Measurements from ENCODE around the gene NME2. TPM values are rescaled to one million over a fixed set of nuclear protein-coding genes. Genes with fewer than 3 reads are reported as not detected.
"Not testable (repeated sequence)": the region's sequence is repeated elsewhere in the genome, so short reads cannot be mapped to it uniquely, and the experiment has no call there.

NME2 gene
- total RNA-seq: 100 to 1,000 TPM; 354 to 361 TPM

DNA sequence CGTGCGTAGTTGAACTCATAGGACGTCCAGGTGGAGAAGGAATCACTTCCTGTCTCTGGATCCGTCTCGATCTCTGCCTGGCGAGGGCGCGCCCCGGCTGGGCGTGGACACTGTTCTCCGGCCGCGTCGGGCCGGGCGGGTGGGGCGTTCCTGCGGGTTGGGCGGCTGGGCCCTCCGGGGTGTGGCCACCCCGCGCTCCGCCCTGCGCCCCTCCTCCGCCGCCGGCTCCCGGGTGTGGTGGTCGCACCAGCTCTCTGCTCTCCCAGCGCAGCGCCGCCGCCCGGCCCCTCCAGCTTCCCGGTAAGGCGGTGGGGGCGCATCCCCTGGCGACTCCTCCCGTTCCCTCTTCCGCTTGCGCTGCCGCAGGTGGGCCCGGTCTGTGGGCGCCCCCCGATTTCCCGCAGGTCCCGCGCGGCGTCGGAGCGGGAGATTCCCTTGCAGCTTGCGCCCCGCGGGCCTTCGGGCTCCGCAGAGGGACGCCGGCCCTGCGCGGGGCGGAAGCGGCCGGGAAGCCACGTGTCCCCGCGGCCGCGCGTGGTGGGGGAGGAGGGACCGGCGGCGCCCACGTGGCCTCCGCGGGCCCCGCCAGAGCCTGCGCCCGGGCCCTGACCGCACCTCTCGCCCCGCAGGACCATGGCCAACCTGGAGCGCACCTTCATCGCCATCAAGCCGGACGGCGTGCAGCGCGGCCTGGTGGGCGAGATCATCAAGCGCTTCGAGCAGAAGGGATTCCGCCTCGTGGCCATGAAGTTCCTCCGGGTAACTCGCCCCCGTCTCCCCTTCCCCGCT lies at the start of gene NME2:
Gene NME2 (plus strand): TSS at position 214 of the 789 bp plus-strand sequence. CDS start 420 bp downstream, at position 634.
- DNase-seq (peak; percentile 84), ATAC-seq (ENCODE audit: low read depth) (peak; percentile 78)
- H3K27me3 Mint-ChIP-seq: no peaks in the 10 kb centered on the region
- H3K9me3 Mint-ChIP-seq: no peaks in the 10 kb centered on the region
- POLR2A ChIA-PET: interaction anchor here (1.6 to 1.9 kb wide), 2 partner anchors 12 to 300 kb away, joined by 9 to 17 read pairs; partner anchors contain the start of genes NME1 and TOB1
- H3K4me1 Mint-ChIP-seq: peaks cover 28% of the 10 kb centered on the region
- peak within 1 kb of the TSS; percentile 96 for H3K27ac Mint-ChIP-seq
- H3K36me3 Mint-ChIP-seq: peaks cover 20% of the 10 kb centered on the region
- H3K4me3 Mint-ChIP-seq: peak within 1 kb of the TSS; percentile 92

DNA sequence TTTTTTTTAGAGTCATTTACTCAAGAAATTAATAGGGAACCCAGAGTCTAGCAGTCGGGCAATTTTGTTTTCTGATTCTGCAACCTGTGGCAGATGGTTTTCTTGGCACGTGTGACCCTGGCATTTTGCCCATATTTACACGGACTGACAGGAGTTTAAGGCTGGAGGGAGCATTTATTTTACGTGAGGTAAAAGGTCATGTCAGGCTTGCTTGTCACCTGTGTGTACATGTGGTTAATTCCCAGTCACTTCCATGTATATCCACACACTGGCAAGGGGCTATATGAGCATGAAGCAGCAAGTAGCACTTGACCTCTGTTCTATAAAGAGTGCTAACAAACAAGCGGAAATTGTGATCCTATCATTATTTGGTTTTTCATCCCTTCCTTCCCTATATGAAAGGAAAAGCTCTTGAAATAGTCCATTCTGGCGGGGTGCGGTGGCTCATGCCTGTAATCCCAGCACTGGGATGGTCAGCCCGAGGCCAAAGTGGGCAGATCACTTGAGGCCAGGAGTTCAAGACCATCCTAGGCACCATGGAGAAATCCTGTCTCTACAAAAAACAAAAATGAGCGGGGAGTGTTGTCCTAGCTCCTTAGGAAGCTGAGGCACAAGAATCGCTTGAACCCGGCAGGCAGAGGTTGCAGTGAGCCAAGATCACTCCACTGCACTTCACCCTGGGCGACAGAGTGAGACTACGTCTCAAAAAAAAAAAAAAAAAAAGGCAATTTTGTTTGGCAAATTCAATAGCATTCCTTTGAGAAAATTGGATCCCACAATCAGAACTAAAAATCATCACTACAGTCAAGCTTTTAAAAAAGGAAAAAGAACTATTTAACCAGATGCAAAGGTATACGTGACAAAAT lies 47.6 kb upstream of the NME2 start:
- H3K4me1 Mint-ChIP-seq: peaks cover 44% of the 10 kb centered on the region
- H3K4me3 Mint-ChIP-seq: peak overlapping the region; percentile 86
- POLR2A ChIA-PET: interaction anchor here (0.8 kb wide), 1 partner anchor 35 kb away, joined by 4 read pairs; the partner anchor contains the start of gene NME1
- no peak overlapping the region for H3K27ac Mint-ChIP-seq
- no peaks in the 10 kb centered on the region for H3K27me3 Mint-ChIP-seq
- no peak for DNase-seq
- H3K36me3 Mint-ChIP-seq: no peaks in the 10 kb centered on the region
- H3K9me3 Mint-ChIP-seq: no peaks in the 10 kb centered on the region
- ATAC-seq (ENCODE audit: low read depth): no peak

DNA sequence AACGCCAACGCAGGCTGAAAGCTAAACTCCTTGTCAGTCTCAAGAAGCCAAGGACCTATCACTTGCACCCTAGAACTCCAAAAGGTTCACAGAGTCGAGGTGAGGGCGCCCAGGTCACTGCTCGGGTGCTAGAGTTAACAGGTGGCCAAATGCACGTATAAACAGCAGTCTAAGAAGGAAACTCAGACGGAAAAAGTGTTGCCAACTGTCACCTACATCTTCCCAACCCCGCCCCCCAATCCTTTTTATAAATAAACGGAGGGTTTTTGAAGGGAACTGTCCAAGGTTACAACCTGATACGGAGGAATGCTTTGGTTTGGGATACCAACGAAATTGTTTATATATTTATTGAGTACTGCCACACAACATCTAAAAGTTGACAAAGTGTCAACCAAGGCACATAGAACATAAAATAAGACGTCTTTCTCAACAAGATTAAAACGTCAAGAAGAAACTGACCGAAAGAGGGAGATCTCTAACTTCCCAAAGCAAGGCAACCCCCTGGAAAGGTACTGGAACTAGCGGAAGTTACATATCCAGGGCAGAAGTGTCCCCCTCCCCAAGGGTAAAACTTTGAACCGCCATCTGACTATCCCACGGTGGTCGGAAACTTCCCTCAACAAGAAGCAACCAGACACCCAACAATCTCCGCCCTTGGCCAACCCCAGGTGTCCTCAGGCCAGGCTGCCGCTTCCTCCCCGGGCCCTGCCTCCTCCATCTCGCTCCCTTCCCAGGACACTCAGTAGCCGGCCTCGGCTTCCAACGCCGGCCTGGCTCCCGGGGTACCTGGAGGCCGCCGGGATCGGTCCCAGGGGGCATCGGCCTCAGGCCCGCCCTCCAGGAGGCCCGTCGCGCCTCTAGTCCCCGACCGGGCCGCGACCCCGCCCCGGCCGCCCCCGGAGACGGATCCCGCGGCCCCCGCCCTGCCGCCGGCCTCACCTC lies 46.5 kb upstream of the NME2 start:
- DNase-seq: peak; percentile 38
- Mint-ChIP-seq H3K36me3 (no peaks in the 10 kb centered on the region), H3K27ac (peak overlapping the region; percentile 96), H3K4me3 (peak overlapping the region; percentile 86), H3K4me1 (peaks cover 44% of the 10 kb centered on the region), H3K27me3 (no peaks in the 10 kb centered on the region), H3K9me3 (no peaks in the 10 kb centered on the region)
- peak; percentile 15 for ATAC-seq (ENCODE audit: low read depth)
- POLR2A ChIA-PET: interaction anchor here (0.6 to 1.9 kb wide), 11 partner anchors 34 to 400 kb away, joined by 3 to 23 read pairs (median 4); partner anchors contain the start of genes LUC7L3, NME1 and TOB1

DNA sequence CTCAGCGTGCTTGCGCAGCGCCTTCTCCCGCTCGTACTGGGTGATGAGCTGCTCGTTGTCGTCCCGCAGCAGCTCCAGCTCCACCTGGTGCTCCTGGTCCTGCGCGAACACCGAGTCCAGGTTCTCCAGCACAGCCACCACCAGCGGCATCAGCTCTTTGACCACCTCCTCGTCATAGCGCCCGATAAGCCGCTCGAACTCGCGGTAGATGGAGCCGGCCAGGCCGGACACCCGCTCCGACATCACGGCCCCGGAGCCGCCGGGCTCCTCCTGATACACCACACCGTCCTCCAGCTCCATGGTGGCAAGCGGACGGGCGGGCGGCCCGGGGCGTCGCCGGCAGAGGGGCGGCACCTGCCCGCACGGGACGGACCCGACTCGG lies 45.9 kb upstream of the NME2 start:
- no peaks in the 10 kb centered on the region for H3K9me3 Mint-ChIP-seq
- peak; percentile 71 for ATAC-seq (ENCODE audit: low read depth)
- H3K36me3 Mint-ChIP-seq: no peaks in the 10 kb centered on the region
- peak overlapping the region; percentile 86 for H3K4me3 Mint-ChIP-seq
- peaks cover 40% of the 10 kb centered on the region for H3K4me1 Mint-ChIP-seq
- no peak for DNase-seq
- H3K27me3 Mint-ChIP-seq: no peaks in the 10 kb centered on the region
- POLR2A ChIA-PET: interaction anchor here (0.6 to 1.9 kb wide), 10 partner anchors 33 to 401 kb away, joined by 3 to 23 read pairs (median 4); partner anchors contain the start of genes LUC7L3, NME1 and TOB1
- peak overlapping the region; percentile 96 for H3K27ac Mint-ChIP-seq

DNA sequence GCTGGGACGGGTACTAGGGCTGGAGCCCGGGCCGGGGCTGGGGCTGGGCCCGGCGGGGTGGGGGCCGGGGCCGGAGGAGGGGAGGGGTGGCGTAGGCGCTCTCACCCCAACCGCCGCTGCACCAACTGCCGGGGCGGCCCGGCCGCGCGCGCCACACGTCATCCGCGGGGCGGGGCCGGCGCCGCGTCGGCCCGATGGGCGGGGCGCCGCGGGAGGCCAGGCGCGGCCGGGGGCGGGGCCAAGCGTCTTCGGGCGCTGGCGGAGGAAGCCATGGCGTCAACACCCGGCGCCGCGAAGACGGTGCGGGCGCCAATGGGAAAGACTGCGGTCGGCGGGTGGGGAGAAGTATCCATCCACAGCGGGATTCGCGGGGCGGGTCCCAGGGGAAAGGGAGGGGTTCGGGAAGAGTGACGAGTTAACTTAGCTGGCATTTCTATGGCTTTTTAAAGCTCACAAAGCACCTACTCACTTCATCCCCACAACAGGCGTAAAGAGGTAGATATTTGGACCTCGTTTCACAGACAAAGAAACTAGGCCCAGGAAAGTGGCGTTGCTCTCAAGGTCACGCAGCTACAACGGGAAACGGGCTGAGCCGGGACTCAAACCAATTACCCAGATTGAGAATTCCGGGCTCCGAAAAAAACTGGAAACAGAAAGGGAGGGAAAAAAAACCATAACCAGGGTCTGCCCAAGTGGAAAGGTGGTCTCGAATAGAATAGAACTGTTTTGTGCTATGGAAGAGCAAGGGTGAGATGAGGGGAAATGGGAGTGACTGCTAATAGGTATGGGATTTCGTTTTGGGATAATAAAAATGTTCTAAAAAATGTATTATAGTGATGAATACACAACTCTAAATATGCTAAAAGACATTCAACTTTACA lies 45.2 kb upstream of the NME2 start, which contains the start of gene SPAG9:
Gene SPAG9 (minus strand): TSS at position 130 of the 881 bp plus-strand sequence. CDS start 212 bp downstream, outside the sequence.
- H3K4me3 Mint-ChIP-seq: peak within 1 kb of the TSS; percentile 89
- peak; percentile 99 for DNase-seq
- ATAC-seq (ENCODE audit: low read depth): peak; percentile 79
- H3K4me1 Mint-ChIP-seq: peaks cover 38% of the 10 kb centered on the region
- no peaks in the 10 kb centered on the region for H3K36me3 Mint-ChIP-seq
- no peaks in the 10 kb centered on the region for H3K27me3 Mint-ChIP-seq
- no peaks in the 10 kb centered on the region for H3K9me3 Mint-ChIP-seq
- POLR2A ChIA-PET: interaction anchor here (0.6 to 1.9 kb wide), 9 partner anchors 32 to 402 kb away, joined by 3 to 23 read pairs (median 5); partner anchors contain the start of genes LUC7L3, NME1 and TOB1
- peak within 1 kb of the TSS; percentile 96 for H3K27ac Mint-ChIP-seq

DNA sequence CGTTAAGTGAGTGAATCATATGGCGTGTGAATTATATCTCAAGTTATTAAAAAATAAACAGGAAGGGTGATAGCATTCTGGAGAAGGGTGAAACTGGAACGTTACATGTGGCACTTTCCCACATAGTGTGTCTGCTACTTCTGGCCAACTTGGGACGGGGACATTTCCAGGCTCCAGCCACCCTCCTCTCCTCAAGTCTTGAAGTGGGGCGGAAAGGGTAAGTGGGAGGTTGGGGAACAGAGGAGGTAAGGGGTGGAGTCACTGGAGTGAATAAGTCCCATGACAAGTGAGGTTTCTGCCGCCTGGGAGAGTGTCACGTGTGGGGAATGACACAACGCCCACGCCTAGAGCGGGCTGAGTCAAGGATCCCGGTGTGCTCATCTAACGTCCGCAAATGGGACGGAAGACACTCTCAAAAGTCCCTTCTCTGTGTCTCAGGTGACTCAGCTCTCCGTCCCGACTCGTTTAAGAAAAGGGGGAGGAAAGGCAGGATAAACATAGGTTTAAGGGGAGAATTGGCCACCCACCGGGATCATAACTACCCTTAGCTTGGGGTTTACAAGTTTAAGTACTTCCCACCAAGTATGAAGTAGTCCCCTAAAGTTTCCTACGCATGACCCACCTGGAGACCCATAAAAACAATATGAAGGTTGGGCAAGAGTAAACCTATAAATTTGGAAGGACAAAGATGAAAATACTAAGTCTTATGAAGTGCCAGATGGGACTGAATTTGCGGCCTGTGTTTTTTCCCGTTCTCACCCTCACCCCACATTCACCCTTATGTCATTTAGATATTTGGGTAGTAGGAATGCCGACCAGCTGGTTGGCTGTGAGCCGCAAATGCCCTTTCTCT lies 44.4 kb upstream of the NME2 start:
- Mint-ChIP-seq H3K4me1 (peaks cover 31% of the 10 kb centered on the region), H3K9me3 (no peaks in the 10 kb centered on the region), H3K27me3 (no peaks in the 10 kb centered on the region), H3K4me3 (peak overlapping the region; percentile 89), H3K36me3 (no peaks in the 10 kb centered on the region), H3K27ac (peak overlapping the region; percentile 95)
- DNase-seq (peak; percentile 52), ATAC-seq (ENCODE audit: low read depth) (no peak)
- POLR2A ChIA-PET: interaction anchor here (0.6 to 1.9 kb wide), 4 partner anchors 19 to 256 kb away, joined by 3 to 23 read pairs (median 10); partner anchors contain the start of genes NME1 and TOB1

DNA sequence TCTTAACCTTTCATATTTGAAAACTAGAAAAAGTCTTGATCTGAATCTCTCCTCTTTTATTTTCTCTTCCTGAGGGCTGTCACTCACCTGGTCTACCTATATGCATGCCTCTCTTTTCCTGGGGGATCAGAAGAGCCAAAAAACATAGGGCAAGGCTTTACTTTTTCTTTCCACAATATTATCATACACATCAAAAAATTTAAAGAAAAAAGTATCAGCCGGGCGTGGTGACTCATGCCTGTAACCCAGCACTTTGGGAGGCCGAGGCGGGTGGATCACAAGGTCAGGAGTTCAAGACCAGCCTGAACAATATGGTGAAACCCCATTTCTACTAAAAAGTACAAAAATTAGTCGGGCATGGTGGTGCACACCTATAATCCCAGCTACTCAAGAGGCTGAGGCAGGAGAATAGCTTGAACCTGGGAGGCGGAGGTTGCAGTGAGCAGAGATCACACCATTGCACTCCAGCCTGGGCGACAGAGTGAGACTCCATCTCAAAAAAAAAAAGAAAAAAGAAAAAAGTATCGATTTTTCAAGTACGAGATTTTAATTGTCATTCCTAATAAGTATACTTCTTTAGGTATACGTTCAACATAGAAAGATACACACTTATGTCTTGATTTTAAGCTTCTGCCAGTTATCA lies 43.6 kb upstream of the NME2 start:
- H3K4me3 Mint-ChIP-seq; H3K27ac Mint-ChIP-seq; DNase-seq; H3K27me3 Mint-ChIP-seq; H3K9me3 Mint-ChIP-seq; H3K36me3 Mint-ChIP-seq; ATAC-seq (ENCODE audit: low read depth): not testable (repeated sequence)
- H3K4me1 Mint-ChIP-seq: peaks cover 25% of the 10 kb centered on the region
- POLR2A ChIA-PET: interaction anchor here (0.6 kb wide), 1 partner anchor 18 kb away, joined by 3 read pairs; no protein-coding TSS in a partner anchor

DNA sequence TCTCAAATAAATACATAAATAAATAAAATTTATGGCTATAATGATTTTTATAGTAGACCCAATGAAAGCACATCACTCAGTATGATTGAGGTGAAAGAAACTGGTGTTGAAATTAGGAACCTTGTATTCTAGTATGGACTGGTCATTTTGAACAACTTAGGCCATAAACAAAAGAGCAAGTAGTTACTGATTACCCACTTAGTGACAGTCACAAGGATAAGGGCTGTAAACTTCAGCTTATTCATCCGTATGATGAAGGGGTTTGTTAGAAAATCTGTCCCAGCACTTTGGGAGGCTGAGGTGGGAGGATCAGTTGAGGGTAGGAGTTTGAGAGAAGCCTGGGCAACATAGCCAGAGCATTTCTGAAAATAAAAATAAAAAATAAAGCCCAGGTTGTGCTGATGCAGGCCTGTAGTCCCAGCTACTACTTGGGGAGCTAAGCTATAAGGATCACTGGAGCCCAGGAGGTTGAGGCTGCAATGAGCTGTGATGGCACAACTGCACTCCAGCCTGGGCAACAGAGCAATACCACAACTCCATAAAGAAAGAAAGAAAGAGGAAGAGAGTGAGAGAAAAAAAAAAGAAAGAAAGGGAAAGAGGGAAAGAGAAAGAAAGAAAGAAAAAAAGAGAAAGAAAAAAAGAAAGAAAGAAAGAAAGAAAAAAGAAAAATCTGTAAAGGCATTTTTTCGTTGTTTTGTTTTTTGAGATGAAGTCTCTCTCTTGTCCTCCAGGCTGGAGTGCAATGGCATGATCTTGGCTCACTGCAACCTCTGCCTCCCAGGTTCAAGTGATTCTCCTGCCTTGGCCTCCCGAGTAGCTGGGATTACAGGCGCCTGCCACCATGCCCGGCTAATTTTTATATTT lies 41.3 kb upstream of the NME2 start:
- Mint-ChIP-seq H3K4me1 (peaks cover 15% of the 10 kb centered on the region), H3K4me3 (no peak overlapping the region), H3K9me3 (no peaks in the 10 kb centered on the region), H3K27ac (no peak overlapping the region), H3K36me3 (no peaks in the 10 kb centered on the region), H3K27me3 (no peaks in the 10 kb centered on the region)
- POLR2A ChIA-PET: interaction anchor here (0.6 kb wide), 1 partner anchor 259 kb away, joined by 3 read pairs; no protein-coding TSS in a partner anchor
- DNase-seq: no peak
- ATAC-seq (ENCODE audit: low read depth): no peak

DNA sequence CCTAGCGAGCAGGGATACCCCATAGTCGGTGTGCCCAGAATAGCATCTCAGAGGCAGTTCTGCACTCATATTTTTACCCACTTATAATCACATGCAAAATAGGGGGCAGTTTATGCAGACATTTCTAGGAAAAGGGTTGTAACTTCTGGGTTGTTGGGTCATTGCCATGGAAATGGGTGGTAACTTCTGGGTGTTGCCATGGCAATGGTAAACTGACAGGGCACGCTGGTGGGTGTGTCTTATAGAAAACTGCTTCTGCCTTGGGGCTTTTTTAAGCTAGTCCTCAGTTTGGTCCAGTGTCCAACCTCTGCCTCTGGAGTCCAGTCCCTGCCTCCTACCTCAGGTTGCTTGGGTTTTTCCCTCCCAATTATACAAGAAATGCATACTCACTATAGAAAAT lies 38.1 kb upstream of the NME2 start:
- no peak for ATAC-seq (ENCODE audit: low read depth)
- Mint-ChIP-seq H3K4me3 (no peak overlapping the region), H3K36me3 (no peaks in the 10 kb centered on the region), H3K9me3 (no peaks in the 10 kb centered on the region), H3K4me1 (peaks cover 10% of the 10 kb centered on the region), H3K27me3 (no peaks in the 10 kb centered on the region), H3K27ac (no peak overlapping the region)
- no peak for DNase-seq
- POLR2A ChIA-PET: no interaction called here

DNA sequence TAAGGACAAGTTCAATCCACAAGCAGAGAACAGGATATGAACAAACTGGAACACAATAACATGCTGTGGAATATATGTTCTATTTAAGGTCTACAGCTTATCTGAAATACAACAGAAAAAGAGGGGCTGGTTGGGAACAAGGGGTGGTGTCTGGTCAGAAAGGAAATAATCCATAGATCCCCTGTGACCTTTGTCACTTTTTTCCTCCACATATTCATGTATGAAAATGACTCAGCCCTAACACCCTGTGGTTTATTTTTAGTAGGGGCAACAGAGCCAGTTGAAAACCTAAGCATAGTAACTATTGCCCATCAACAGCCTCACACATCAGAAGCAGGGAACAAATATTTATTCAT lies 33.3 kb upstream of the NME2 start:
- H3K9me3 Mint-ChIP-seq: no peaks in the 10 kb centered on the region
- peaks cover 10% of the 10 kb centered on the region for H3K4me1 Mint-ChIP-seq
- no peaks in the 10 kb centered on the region for H3K36me3 Mint-ChIP-seq
- H3K27ac Mint-ChIP-seq: no peak overlapping the region
- ATAC-seq (ENCODE audit: low read depth) (no peak), DNase-seq (no peak)
- no peak overlapping the region for H3K4me3 Mint-ChIP-seq
- no peaks in the 10 kb centered on the region for H3K27me3 Mint-ChIP-seq
- POLR2A ChIA-PET: no interaction called here
